ENCODE results near the gene TNPO3.

The TNPO3 gene

DNA sequence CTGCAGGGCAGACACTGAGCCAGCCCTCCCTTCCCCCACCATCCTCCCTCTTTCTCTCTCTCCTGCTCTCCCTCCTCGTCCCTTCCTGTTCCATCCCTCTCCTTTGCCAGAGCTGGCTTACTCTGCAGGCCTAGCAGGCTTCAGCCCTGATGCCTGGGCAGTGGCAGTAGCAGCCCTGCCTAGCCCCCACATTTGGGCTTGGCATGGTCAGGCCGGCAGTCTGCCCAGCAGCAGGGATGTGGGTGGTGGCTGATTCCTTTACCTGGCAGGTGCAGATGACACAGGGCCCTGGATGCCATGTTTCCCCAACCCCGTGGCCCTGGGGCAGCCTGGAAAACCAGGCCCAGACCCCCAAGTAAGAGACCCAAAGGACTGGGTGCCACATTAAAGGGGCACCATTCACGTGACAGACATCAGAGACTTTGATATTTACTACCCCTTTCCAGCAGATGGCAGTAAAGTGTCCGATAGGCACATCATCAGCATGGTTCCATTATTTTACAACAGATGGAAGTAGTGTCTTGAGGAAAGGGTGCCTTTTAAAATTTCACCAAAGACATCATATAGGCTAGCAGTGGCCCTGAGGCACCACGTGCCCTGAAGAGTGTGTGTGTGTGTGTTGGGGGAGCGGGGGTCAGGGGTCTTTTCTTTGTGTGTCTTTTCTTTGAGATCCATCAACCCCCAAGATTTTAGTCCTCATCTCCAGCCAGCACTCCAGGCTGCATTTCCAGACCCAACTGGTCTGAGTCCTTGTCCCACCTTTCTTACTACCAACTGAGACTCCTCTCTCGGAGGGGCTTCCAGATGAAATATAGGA is 150.3 kb downstream of the TNPO3 start:
- DNase-seq (ENCODE audit: low read depth): no peak
- TF ChIP-seq, protein P1, sequence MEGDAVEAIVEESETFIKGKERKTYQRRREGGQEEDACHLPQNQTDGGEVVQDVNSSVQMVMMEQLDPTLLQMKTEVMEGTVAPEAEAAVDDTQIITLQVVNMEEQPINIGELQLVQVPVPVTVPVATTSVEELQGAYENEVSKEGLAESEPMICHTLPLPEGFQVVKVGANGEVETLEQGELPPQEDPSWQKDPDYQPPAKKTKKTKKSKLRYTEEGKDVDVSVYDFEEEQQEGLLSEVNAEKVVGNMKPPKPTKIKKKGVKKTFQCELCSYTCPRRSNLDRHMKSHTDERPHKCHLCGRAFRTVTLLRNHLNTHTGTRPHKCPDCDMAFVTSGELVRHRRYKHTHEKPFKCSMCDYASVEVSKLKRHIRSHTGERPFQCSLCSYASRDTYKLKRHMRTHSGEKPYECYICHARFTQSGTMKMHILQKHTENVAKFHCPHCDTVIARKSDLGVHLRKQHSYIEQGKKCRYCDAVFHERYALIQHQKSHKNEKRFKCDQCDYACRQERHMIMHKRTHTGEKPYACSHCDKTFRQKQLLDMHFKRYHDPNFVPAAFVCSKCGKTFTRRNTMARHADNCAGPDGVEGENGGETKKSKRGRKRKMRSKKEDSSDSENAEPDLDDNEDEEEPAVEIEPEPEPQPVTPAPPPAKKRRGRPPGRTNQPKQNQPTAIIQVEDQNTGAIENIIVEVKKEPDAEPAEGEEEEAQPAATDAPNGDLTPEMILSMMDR (IDR thresholded peaks at IDR 0.05; ENCODE audit: control insufficient read depth, insufficient read depth, low read depth, low read length, missing control alignments): peak; percentile 62

More for the DNA sequence above, 150.3 kb downstream of the TNPO3 start:
- no peak overlapping the region for H3K4me3 ChIP-seq (ENCODE audit: control insufficient read depth, low read depth, low read length)

Data from AG09309 (cell line).